Stimulated activated CD8-positive, alpha-beta memory T cell treated with anti-CD3 and anti-CD28 coated beads, Interleukin-2, amount 100 ng/mL, for 48 hours (primary cell): Measurements from ENCODE around the gene MEF2C.
"Not testable (repeated sequence)": the region's sequence is repeated elsewhere in the genome, so short reads cannot be mapped to it uniquely, and the experiment has no call there.

Source experiments
- DNase-seq, 2 donors: peaks; one replicate each; pipeline ENCODE4 v3.0.0-alpha.2; 2020; ENCODE audit warnings: low read depth in 2 of 2

The MEF2C gene

DNA sequence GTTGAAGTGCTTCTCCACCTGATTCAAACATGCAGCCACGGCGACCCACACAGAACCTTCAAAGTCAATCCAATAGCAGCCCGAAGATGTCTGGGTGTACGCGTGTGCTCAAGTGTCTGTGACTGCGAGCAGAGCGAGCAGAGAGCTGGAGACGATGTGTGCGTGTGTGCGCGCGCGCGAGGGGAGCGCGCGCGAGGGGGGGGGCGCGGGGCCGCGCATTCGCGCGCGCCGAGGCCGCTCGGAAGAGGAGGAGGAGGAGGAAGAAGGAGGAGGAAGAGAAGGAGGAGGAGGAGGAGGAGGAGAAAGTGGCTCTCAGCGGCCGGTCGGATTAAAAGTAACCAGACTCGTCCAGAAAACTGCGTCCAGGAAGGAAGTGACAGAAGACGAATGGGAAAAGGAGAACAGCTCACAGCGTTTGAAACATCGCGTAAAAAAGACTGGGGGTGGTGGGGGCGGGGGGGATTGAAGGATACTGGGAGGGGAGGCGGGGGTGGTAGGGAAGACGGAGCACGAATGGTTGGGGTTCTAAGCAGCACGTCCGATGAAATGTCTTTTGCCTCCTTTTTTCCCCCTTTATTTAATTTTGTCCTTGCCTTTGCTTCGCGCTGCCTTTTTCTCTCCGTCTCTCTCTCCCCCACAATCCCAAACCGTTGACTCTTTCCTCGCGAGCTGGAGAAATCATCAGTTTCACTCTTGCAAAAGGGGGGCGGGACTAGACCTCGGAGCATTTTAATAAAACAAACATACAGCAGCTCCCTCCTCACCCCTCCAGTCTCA is at the start of gene MEF2C:
Gene MEF2C, minus strand, starts transcription at position 126 of the 777 bp plus-strand sequence. CDS start 59,396 bp downstream, outside the sequence.
- no peak for DNase-seq

DNA sequence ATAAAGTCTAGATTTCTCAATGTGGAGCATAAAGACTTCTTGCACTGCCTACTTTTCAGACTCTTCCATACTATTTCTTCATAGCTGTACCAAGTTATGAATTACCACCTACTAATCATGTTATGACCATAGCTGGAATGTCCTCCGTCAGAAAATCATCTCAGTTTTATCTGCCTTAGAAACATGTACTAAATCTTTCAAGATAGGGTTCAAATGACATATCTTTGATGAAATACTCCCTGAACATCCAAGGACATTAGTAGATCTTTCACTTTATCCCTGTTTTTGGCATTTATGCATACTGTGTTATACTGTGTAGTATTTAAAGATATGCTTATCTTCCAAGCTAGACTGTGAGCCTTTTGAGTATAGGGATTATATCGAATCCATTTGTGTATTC is 49.6 kb upstream of the MEF2C start:
- DNase-seq = no peak

GRCh38 chr5:88930335-88930734 is 47.4 kb upstream of the MEF2C start:
- DNase-seq = no peak

- no peak for DNase-seq
These were observed 46.4 kb upstream of the MEF2C start for GRCh38 chr5:88929385-88929784.

GRCh38 chr5:88926774-88927173 is 43.8 kb upstream of the MEF2C start:
- no peak for DNase-seq

- no peak for DNase-seq
These were observed 42.9 kb upstream of the MEF2C start for GRCh38 chr5:88925692-88926490.

DNA sequence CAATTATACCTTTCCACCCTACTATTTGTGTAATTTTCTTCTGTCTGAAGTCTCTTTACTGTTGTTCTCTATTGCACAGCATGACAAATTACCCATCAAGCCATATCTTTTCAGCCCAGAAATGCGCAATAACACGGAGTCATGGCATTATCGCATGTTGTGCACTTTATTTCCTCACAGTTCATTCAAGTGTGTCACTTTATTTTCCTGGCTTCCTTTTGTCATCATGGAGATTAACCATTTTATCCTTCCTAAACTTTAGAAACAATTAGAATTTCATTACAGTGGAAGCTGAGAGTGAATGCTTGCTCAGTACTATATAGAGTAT is 41.3 kb upstream of the MEF2C start:
- no peak for DNase-seq

- no peak for DNase-seq
These were observed 40.8 kb upstream of the MEF2C start for GRCh38 chr5:88923623-88924329.

DNA sequence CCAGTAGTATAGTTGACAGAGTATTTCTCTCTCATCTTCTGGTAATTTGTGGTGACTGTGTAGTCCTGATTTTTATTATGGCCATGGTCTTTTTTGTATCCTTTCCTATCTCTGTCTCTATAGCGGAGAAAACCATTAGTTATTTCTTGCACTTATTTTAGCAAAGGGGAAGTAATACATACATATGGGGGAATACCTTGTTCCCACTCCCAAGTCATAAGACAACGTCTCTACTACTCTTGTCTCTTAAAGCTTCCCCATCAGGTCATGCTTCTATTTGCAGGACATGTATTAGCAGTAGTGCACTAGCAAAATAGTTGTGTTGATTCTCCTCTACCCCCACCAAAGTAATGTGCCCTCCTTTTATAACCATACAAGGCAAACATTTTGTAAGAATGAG is 29.8 kb upstream of the MEF2C start:
- not testable (repeated sequence) for DNase-seq

- not testable (repeated sequence) for DNase-seq
These were observed 28.1 kb upstream of the MEF2C start for GRCh38 chr5:88911059-88911572.

- not testable (repeated sequence) for DNase-seq
These were observed 21.5 kb upstream of the MEF2C start for GRCh38 chr5:88904478-88904877.

- not testable (repeated sequence) for DNase-seq
These were observed 21.0 kb upstream of the MEF2C start for GRCh38 chr5:88903966-88904365.

GRCh38 chr5:88901077-88901476 is 18.1 kb upstream of the MEF2C start:
- DNase-seq = not testable (repeated sequence)

DNA sequence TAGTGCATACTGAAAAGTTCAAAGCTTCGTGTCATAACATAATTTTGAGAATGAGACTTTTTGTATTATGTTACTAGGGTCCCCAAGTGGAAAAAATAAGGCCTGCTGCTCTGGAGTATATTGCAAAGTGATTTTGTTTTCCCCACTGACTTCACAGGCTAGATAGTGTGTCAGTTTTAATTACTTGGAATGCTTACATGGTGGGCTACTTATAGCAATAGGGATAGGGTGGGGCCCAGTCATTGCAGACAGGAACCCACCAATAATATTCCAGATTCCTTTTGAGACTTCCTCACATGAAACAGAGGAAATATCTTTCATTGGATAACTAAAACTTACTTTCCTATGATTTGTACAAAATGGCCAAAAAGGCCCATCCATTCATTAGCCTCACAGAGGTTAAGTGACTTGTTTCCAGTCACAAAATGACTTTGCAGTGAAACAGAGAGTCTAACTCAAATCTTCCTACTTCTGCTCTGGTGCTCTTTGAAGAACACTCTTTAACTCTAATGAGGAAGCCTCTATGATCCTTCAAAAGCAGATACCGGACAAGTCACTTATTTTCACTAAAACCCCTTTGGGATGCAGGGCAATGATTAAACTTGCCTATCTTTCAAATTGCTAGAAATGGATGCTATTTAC is 16.2 kb upstream of the MEF2C start:
- no peak for DNase-seq

GRCh38 chr5:88897748-88898147 is 14.8 kb upstream of the MEF2C start:
- DNase-seq = no peak

DNA sequence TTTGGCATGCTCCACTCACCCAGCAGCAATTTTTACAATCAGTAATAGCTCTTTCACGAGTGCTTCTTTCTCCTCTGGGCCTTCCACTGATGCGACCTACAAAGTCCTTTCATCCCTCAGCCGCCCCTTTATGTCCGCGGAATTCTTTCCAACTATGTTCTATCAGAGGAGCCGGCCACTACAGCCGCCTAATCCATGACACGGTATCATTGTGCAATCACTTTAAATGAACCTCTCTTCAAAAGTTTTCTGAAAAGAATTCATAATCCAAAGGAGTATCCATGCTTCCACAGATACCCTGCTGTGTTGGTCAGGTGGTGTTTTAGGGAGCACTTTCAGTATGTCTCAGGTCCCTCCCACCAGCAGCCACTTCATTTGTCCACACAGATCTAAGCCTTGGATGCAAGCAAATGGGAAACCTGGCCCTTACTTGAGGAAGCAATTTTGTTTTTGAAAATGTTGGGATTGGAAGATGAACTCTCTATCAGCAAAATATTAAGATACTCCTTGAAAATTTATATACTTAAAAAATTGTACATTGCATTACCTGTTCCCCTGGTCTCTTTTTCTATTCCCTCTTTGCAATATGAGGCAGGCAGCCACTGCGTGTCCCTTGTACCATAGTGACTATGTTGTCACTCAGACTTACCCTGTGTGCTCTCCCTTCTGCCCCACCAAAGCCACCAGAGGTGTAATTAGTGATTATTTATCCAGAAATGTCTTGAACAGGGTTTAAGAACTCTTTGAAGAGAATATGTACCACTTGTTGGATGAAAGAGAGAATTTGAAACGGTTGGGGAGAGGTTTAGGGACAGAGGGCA is 12.9 kb upstream of the MEF2C start:
- DNase-seq = no peak

- no peak for DNase-seq
These were observed 9.7 kb upstream of the MEF2C start for GRCh38 chr5:88892669-88893068.

- no peak for DNase-seq
These were observed 7.2 kb upstream of the MEF2C start for GRCh38 chr5:88890070-88890781.

GRCh38 chr5:88889189-88890069 is 6.4 kb upstream of the MEF2C start:
- no peak for DNase-seq
